Cardiac muscle cell (in vitro differentiated cells and primary cell): ENCODE results near the gene LRRC25. TPM values are rescaled to one million over a fixed set of nuclear protein-coding genes. Genes with fewer than 3 reads are reported as not detected.

ENCODE experiments used
- DNase-seq, 2 donors: peaks; one replicate each; pipeline versions ENCODE4 v3.0.0 to v3.0.0-alpha.2; 2010 to 2017; ENCODE audit warnings: low read depth in 1 of 2, low spot score in 1 of 2
- H3K27ac ChIP-seq: fragments of 200-600 bp; sonication (generic); 2 replicates; pipeline ENCODE4 v1.5.1; 2016
- H3K27me3 ChIP-seq: fragments of 200-600 bp; sonication (generic); 2 replicates; pipeline ENCODE4 v1.6.0; 2016; ENCODE audit warnings: control low read depth
- H3K36me3 ChIP-seq: fragments of 200-600 bp; sonication (generic); 2 replicates; pipeline ENCODE4 v1.5.1; 2016; ENCODE audit warnings: control low read depth
- H3K4me1 ChIP-seq: fragments of 200-600 bp; sonication (generic); 2 replicates; pipeline ENCODE4 v1.8.1; 2017; ENCODE audit warnings: low read depth, mild to moderate bottlenecking, mixed run types
- H3K4me3 ChIP-seq: fragments of 200-600 bp; sonication (generic); 2 replicates; pipeline ENCODE4 v1.5.1; 2016; ENCODE audit warnings: mild to moderate bottlenecking
- H3K9me3 ChIP-seq: fragments of 200-600 bp; sonication (generic); 2 replicates; pipeline ENCODE4 v1.5.1; 2017; ENCODE audit warnings: low read depth, mild to moderate bottlenecking, control low read depth
- polyA plus RNA-seq: library from polyadenylated mRNA; unstranded; fragments of >200 nt; fragmentation: Nextera tagmentation; extraction: Ambion mirVana; gene quantifications from 2 replicates; pipeline ENCODE4 v1.2.1, GENCODE V29; 2016
- total RNA-seq: library from RNA; depleted of rRNA; stranded (reverse); fragments of >200 nt; gene quantifications from 2 replicates; pipeline ENCODE4 v1.2.3, GENCODE V29; 2016
- TF ChIP-seq, protein P1 (sequence below): IDR thresholded peaks from 2 replicates; pipeline ENCODE4 v1.5.1; 2012; ENCODE audit warnings: low read depth, mild to moderate bottlenecking, low read length

LRRC25 gene
- total and polyA plus RNA-seq, 2 experiments from 2014 or later, result not detected

DNA sequence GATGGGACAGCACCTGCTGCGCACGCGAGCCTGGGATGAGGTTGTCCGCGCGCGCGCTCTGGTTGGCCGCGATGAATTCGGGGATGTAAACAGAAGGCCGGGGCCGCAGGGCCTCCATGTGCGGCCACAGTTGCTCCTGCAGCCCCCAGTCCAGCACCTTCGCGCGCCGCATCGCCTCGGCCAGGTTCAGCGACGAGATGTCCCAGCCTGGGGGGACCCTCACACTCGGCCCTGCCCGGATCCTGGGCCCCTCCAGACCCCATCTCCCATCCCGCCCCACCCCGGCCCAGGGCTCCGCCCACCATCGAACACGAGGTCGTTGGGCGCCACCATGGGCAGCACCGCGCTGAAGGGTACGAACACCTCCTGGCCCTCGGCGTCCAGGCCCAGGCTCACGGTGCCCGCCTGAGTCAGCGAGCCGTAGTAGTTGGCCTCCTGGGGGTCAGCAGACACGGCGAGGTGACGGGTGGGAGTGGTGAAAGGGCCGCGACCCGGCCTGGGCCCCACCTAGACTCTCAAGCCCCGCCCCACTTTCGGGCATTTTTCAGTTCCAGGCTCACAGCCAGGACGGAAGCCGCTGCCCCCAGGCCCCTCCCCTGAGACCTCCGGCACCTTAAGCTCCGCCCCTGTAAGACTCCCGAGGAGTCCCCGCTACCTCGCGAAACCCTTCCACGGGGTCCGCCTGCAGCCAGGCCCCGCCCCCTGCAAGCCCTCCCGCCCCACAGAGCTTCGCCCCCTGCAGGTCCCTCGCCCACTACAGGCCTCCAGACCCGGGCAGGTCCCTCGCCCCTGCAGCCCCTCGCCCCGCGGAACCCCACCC is 39.5 kb upstream of the LRRC25 start:
- DNase-seq, result peak; percentile 95 to 97
- peaks cover 34% of the 10 kb centered on the region for H3K4me1 ChIP-seq
- TF ChIP-seq, protein P1, sequence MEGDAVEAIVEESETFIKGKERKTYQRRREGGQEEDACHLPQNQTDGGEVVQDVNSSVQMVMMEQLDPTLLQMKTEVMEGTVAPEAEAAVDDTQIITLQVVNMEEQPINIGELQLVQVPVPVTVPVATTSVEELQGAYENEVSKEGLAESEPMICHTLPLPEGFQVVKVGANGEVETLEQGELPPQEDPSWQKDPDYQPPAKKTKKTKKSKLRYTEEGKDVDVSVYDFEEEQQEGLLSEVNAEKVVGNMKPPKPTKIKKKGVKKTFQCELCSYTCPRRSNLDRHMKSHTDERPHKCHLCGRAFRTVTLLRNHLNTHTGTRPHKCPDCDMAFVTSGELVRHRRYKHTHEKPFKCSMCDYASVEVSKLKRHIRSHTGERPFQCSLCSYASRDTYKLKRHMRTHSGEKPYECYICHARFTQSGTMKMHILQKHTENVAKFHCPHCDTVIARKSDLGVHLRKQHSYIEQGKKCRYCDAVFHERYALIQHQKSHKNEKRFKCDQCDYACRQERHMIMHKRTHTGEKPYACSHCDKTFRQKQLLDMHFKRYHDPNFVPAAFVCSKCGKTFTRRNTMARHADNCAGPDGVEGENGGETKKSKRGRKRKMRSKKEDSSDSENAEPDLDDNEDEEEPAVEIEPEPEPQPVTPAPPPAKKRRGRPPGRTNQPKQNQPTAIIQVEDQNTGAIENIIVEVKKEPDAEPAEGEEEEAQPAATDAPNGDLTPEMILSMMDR, result no peak
- H3K27me3 ChIP-seq, result no peaks in the 10 kb centered on the region
- peak overlapping the region; percentile 95 for H3K27ac ChIP-seq
- H3K9me3 ChIP-seq, result no peaks in the 10 kb centered on the region
- no peaks in the 10 kb centered on the region for H3K36me3 ChIP-seq
- H3K4me3 ChIP-seq, result peak overlapping the region; percentile 55

DNA sequence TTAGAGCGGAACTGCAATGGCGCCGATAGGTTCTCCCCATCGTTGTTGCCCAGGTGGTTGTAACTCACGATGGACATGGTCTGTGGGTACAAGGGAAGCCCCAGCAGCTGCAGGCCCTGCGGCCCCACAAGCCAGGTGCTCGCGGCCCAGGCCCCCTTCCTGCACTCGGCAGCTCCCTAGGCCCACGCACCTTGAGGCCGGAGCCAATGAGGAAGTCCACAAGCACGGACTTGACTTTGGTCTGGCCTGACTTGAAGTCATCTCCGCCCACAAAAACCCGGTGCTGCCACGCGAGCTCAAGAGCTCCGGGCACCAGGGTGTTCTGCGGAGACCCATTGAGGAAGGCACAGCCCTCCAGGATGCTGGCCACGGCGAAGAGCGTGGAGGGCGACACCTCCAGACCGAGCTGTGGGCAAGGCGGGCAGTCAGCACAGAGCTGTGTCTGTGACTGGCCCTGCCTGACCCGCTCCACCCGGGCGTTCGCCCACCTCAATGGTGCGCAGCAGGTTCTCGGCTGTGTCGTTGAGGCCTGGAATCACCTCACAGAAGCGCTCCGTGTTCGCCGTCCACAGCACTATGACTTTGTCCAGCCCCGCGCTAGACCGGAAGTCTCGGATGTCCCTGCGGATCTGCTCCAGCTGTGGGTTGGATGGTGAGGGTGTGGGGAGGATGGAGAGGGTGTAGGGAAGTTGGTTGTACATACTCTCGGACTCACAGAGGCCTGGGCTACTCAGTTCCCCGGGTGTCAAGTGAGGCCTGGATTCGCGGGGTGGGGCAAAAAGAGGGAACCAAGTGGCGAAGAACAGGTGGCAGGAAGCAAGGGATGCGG is 38.6 kb upstream of the LRRC25 start:
- Histone ChIP-seq H3K36me3 (no peaks in the 10 kb centered on the region), H3K4me1 (peaks cover 34% of the 10 kb centered on the region), H3K27me3 (no peaks in the 10 kb centered on the region), H3K9me3 (no peaks in the 10 kb centered on the region), H3K4me3 (no peak overlapping the region), H3K27ac (peak overlapping the region; percentile 95)
- TF ChIP-seq, protein P1, result no peak
- DNase-seq, result no peak

DNA sequence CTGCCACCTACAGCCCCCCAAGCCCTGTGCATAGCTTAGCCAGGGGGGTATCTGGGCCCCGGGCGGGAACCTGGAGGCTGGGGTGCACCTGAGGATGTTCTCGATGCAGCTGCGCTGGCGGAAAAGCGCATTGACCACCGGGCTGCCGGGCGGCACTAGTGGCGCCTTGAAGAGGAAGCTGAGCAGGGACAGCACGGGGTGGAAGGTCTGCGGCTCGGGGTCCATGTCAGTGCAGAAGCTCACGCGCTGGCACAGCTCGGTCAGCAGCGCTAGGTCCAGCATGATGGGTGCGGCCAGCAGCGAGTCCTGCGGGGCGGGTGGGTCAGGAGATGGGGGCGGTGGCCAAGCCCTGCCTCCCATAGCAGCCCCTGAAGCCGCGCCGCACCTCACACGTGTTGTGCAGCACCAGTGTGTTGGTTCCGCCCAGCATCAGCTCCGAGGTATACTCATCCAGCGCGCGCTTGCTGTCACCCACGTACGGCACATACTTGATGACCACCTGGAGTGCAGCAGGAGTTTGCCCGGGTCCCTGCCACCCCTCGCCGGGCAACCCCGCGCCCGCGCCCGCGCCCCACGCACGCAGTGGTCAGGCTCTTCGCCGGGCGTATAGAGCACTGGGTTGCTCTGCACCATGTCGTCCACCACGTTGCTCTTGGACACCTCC is 37.9 kb upstream of the LRRC25 start:
- TF ChIP-seq, protein P1, result no peak
- no peaks in the 10 kb centered on the region for H3K36me3 ChIP-seq
- H3K4me1 ChIP-seq, result peaks cover 40% of the 10 kb centered on the region
- DNase-seq, result no peak
- H3K4me3 ChIP-seq, result no peak overlapping the region
- H3K27me3 ChIP-seq, result no peaks in the 10 kb centered on the region
- H3K27ac ChIP-seq, result no peak overlapping the region
- H3K9me3 ChIP-seq, result no peaks in the 10 kb centered on the region

DNA sequence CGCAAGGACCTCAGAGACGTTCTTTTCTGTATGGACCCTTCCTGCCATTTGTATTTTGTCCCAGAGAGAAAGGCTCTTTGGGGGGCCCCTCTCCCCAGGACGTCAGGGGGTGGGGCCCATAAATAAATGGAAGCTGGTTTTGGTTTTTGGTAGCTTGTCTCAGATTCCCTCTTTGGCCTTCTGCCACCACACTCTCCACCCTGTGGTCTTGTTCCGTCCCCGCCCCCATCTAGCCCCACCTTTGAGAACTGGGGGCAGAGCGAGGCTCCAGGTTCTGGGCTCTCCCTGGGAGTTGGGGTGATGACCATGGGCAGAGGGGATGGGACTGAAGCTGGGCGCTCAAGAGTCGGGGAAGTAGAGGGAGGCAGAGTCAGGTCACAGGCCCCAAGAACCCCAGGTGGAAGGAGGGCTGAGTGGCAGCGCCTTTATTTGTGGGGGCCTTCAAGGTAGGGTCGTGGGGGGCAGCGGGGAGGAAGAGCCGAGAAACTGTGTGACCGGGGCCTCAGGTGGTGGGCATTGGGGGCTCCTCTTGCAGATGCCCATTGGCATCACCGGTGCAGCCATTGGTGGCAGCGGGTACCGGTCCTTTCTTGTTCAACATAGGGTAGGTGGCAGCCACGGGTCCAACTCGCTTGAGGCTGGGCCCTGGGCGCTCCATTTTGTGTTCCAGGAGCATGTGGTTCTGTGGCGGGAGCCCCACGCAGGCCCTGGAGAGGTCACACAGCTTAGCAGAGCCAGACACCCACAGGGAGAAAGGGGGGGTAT is 37.2 kb upstream of the LRRC25 start:
- TF ChIP-seq, protein P1, result no peak
- no peaks in the 10 kb centered on the region for H3K9me3 ChIP-seq
- no peaks in the 10 kb centered on the region for H3K36me3 ChIP-seq
- no peaks in the 10 kb centered on the region for H3K27me3 ChIP-seq
- H3K4me1 ChIP-seq, result peaks cover 44% of the 10 kb centered on the region
- H3K4me3 ChIP-seq, result peak overlapping the region; percentile 25
- H3K27ac ChIP-seq, result peak overlapping the region; percentile 61
- no peak for DNase-seq
